Ishikawa (cell line): Measurements from ENCODE around the gene OR52M1.

Experiments used
- CEBPB ChIP-seq: IDR thresholded peaks from 2 replicates; pipeline ENCODE4 v1.6.1; 2012
- CREB1 ChIP-seq: IDR thresholded peaks from 2 replicates; pipeline ENCODE4 v1.6.1; 2012; ENCODE audit warnings: low read depth
- EGR1 ChIP-seq: IDR thresholded peaks from 2 replicates; pipeline ENCODE4 v1.6.1; 2012
- EP300 ChIP-seq: IDR thresholded peaks from 2 replicates; pipeline ENCODE4 v1.6.1; 2012; ENCODE audit warnings: borderline replicate concordance
- FOXM1 ChIP-seq: IDR thresholded peaks from 2 replicates; pipeline ENCODE4 v1.6.1; 2012; ENCODE audit warnings: low read depth, borderline replicate concordance
- NFIC ChIP-seq: IDR thresholded peaks from 2 replicates; pipeline ENCODE4 v1.6.1; 2012
- RAD21 ChIP-seq: IDR thresholded peaks from 2 replicates; pipeline ENCODE4 v1.6.1; 2012; ENCODE audit warnings: low read depth
- TAF1 ChIP-seq: IDR thresholded peaks from 2 replicates; pipeline ENCODE4 v1.6.1; 2012; ENCODE audit warnings: low read depth, mild to moderate bottlenecking
- TCF12 ChIP-seq: IDR thresholded peaks from 2 replicates; pipeline ENCODE4 v1.6.1; 2012; ENCODE audit warnings: low read depth
- TEAD4 ChIP-seq: IDR thresholded peaks from 2 replicates; pipeline ENCODE4 v1.6.1; 2012
- YY1 ChIP-seq: IDR thresholded peaks from 2 replicates; pipeline ENCODE4 v1.6.1; 2012; ENCODE audit warnings: low read depth
- ZBTB7A ChIP-seq: IDR thresholded peaks from 2 replicates; pipeline ENCODE4 v1.6.1; 2012; ENCODE audit warnings: low read depth
- TF ChIP-seq, protein P1 (sequence below): IDR thresholded peaks from 2 replicates; pipeline ENCODE4 v1.6.1; 2012; ENCODE audit warnings: low read depth, mild to moderate bottlenecking
- TF ChIP-seq, protein P2 (sequence below): IDR thresholded peaks from 2 replicates; pipeline ENCODE4 v1.6.1; 2012
- TF ChIP-seq, protein P3 (sequence below): IDR thresholded peaks from 2 replicates; pipeline ENCODE4 v1.6.1; 2012

Gene OR52M1

DNA sequence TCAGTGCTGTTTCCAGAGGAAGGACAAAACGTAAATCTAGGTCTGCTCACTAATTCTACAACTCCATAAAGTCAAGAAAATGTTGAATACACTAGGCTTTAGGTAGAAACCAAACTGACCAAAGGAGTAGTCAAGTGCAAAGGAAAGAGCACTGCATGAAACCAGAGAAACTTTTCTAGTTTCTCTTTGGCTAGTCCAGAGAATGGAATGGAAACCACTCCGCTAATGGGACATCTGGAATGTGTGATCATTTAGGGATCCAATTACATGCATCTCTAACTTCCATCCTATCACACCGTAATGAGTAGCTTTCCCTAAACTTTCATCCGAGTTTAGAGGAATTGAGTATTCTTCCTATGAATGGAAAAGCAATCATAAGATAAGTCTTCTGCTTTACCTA is 2.4 kb downstream of the OR52M1 start:
- TF ChIP-seq RAD21, result no peak
- no peak for TF ChIP-seq TAF1
- TF ChIP-seq EP300, result no peak
- no peak for TF ChIP-seq YY1
- TF ChIP-seq, protein P1, sequence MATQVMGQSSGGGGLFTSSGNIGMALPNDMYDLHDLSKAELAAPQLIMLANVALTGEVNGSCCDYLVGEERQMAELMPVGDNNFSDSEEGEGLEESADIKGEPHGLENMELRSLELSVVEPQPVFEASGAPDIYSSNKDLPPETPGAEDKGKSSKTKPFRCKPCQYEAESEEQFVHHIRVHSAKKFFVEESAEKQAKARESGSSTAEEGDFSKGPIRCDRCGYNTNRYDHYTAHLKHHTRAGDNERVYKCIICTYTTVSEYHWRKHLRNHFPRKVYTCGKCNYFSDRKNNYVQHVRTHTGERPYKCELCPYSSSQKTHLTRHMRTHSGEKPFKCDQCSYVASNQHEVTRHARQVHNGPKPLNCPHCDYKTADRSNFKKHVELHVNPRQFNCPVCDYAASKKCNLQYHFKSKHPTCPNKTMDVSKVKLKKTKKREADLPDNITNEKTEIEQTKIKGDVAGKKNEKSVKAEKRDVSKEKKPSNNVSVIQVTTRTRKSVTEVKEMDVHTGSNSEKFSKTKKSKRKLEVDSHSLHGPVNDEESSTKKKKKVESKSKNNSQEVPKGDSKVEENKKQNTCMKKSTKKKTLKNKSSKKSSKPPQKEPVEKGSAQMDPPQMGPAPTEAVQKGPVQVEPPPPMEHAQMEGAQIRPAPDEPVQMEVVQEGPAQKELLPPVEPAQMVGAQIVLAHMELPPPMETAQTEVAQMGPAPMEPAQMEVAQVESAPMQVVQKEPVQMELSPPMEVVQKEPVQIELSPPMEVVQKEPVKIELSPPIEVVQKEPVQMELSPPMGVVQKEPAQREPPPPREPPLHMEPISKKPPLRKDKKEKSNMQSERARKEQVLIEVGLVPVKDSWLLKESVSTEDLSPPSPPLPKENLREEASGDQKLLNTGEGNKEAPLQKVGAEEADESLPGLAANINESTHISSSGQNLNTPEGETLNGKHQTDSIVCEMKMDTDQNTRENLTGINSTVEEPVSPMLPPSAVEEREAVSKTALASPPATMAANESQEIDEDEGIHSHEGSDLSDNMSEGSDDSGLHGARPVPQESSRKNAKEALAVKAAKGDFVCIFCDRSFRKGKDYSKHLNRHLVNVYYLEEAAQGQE, result no peak
- TF ChIP-seq EGR1, result no peak
- TF ChIP-seq, protein P2, sequence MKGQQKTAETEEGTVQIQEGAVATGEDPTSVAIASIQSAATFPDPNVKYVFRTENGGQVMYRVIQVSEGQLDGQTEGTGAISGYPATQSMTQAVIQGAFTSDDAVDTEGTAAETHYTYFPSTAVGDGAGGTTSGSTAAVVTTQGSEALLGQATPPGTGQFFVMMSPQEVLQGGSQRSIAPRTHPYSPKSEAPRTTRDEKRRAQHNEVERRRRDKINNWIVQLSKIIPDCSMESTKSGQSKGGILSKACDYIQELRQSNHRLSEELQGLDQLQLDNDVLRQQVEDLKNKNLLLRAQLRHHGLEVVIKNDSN, result no peak
- no peak for TF ChIP-seq ZBTB7A
- TF ChIP-seq FOXM1, result no peak
- no peak for TF ChIP-seq CREB1
- TF ChIP-seq CEBPB, result no peak
- no peak for TF ChIP-seq NFIC
- TF ChIP-seq, protein P3, sequence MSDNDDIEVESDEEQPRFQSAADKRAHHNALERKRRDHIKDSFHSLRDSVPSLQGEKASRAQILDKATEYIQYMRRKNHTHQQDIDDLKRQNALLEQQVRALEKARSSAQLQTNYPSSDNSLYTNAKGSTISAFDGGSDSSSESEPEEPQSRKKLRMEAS, result no peak
- TF ChIP-seq TEAD4, result no peak
- no peak for TF ChIP-seq TCF12

DNA sequence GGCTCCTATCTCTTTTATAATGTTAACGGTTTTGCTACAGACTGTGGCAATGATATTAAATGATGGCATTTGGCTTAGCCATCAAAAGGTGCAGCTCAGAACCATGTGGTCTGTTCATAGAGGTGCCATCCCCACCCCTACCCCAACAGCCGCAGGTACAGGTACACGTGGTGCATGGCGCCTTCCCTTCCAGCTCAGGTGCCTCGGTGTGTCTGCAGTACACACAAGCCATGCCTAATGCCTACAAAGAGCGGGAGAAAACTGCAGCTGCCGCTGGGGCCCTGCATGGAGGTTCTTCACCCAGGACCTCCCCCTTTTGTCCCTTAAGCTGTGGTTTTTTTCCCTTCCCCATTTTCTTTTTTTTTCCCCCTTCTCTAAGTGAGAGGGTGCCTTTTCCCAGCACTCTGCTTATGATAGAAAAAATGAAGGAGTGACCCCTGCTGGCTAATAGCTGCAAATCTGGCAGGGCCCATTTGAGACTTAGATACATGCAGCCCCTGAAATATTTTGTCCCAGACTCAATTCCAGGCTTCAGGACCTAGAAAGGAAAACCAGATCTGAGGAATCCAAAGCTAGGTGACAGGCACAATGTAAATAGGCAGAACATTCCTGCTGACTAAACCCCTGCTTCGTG is 6.5 kb downstream of the OR52M1 start:
- TF ChIP-seq EP300 (no peak), TAF1 (no peak), CEBPB (no peak), EGR1 (no peak), RAD21 (no peak; the same call in 1 of the 2 replicates), NFIC (no peak), CREB1 (no peak), FOXM1 (no peak)
- TF ChIP-seq, protein P1, result no peak
- TF ChIP-seq, protein P2, result no peak
- TF ChIP-seq, protein P3, result no peak

DNA sequence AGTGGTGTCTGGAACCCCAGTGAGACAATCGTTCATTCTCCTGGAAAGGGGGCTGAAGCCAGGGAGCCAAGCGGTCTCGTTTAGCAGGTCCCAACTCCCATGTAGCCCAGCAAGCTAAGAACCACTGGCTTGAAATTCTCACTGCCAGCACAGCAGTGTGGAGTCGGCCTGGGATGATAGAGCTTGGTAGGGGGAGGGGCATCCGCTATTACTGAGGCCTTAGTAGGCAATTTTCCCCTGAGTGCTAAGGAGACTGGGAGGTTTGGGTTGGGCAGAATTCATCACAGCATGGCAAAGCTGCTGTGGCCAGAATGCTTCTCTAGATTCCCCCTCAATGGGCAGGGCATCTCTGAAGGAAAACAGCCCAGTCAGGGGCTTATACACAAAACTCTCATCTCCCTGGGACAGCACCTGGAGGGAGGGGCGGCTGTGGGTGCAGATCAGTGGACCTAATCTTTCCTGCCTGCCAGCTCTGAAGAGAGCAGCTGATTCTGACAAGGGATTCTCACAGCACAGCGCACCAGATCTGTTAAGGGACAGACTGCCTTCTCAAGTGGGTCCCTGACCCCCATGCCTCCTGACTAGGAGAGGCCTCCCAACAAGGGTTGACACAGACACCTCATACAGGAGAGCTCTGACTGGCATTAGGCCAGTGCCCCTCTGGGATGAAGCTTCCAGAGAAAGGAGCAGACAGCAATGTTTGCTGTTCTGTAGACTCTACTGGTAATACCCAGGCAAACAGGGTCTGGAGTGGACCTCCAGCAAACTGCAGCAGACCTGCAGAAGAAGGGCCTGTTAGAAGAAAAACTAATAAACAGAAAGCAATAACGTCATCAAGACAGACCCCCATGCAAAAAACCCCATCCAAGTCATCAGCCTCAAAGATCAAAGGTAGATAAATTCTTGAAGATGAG is 14.8 kb downstream of the OR52M1 start:
- TF ChIP-seq TCF12 (no peak), CREB1 (no peak), YY1 (no peak), FOXM1 (no peak), EGR1 (no peak), ZBTB7A (no peak), TAF1 (no peak), RAD21 (no peak), CEBPB (no peak), EP300 (no peak), TEAD4 (no peak), NFIC (no peak)
- TF ChIP-seq, protein P3, result no peak
- TF ChIP-seq, protein P2, result no peak
- TF ChIP-seq, protein P1, result no peak
